Trophoblast cell (in vitro differentiated cells and primary cell): ENCODE measurements around the gene PBRM1.

Experiments
- DNase-seq, 2 donors: peaks; one replicate each; pipeline ENCODE4 v3.0.0-alpha.2; 2016
- H2AFZ ChIP-seq: 2 replicates; pipeline ENCODE4 v1.6.1; 2013; ENCODE audit warnings: low read length, moderate library complexity, mild to moderate bottlenecking; ENCODE audit not compliant: insufficient read depth, poor library complexity
- H2AK5ac ChIP-seq: 2 replicates; pipeline ENCODE4 v1.6.1; 2013; ENCODE audit warnings: mild to moderate bottlenecking, low read length
- H2BK120ac ChIP-seq: 2 replicates; pipeline ENCODE4 v1.6.1; 2013; ENCODE audit warnings: low read length, mild to moderate bottlenecking, moderate library complexity; ENCODE audit not compliant: insufficient read depth, poor library complexity
- H2BK12ac ChIP-seq: 2 replicates; pipeline ENCODE4 v1.6.1; 2013; ENCODE audit warnings: mild to moderate bottlenecking, low read length, moderate library complexity
- H2BK5ac ChIP-seq: 2 replicates; pipeline ENCODE4 v1.6.1; 2013; ENCODE audit warnings: low read length, low read depth, moderate library complexity, mild to moderate bottlenecking; ENCODE audit not compliant: poor library complexity
- H3K14ac ChIP-seq: 2 replicates; pipeline ENCODE4 v1.6.1; 2013; ENCODE audit warnings: mild to moderate bottlenecking, low read length
- H3K18ac ChIP-seq: 2 replicates; pipeline ENCODE4 v1.6.1; 2013; ENCODE audit warnings: mild to moderate bottlenecking, low read length
- H3K23ac ChIP-seq: 2 replicates; pipeline ENCODE4 v1.6.1; 2013; ENCODE audit warnings: low read length
- H3K27ac ChIP-seq: 2 replicates; pipeline ENCODE4 v1.5.1; 2013; ENCODE audit warnings: low read depth, mild to moderate bottlenecking, inconsistent platforms, low read length, moderate library complexity
- H3K27me3 ChIP-seq: 2 replicates; pipeline ENCODE4 v1.6.1; 2013; ENCODE audit warnings: inconsistent platforms, mild to moderate bottlenecking, low read length, moderate library complexity; ENCODE audit not compliant: insufficient read depth
- H3K36me3 ChIP-seq, 2 experiments: 1 replicate in 1 of 2; 2 replicates in 1 of 2; pipeline ENCODE4 v1.6.1; 2013; ENCODE audit warnings: low read length in 2 of 2, mild to moderate bottlenecking in 2 of 2, moderate library complexity in 1 of 2; ENCODE audit not compliant: insufficient read depth in 2 of 2, control insufficient read depth in 1 of 2
- H3K4ac ChIP-seq: 2 replicates; pipeline ENCODE4 v1.6.1; 2013; ENCODE audit warnings: low read depth, mild to moderate bottlenecking, low read length, moderate library complexity
- H3K4me1 ChIP-seq, 2 experiments: 1 replicate in 1 of 2; 2 replicates in 1 of 2; pipeline ENCODE4 v1.6.1; 2013; ENCODE audit warnings: low read length in 2 of 2, mild to moderate bottlenecking in 2 of 2, moderate library complexity in 1 of 2; ENCODE audit not compliant: insufficient read depth in 2 of 2, control insufficient read depth in 1 of 2
- H3K4me2 ChIP-seq: 2 replicates; pipeline ENCODE4 v1.6.1; 2013; ENCODE audit warnings: inconsistent platforms, mild to moderate bottlenecking, low read length, moderate library complexity
- H3K4me3 ChIP-seq: 2 replicates; pipeline ENCODE4 v1.5.1; 2013; ENCODE audit warnings: mild to moderate bottlenecking, low read depth, low read length, inconsistent platforms
- H3K79me1 ChIP-seq: one replicate; pipeline ENCODE4 v1.6.1; 2013; ENCODE audit warnings: low read length
- H3K79me2 ChIP-seq: 2 replicates; pipeline ENCODE4 v1.6.1; 2013; ENCODE audit warnings: low read length, mild to moderate bottlenecking; ENCODE audit not compliant: control insufficient read depth, insufficient read depth, poor library complexity
- H3K9ac ChIP-seq: 2 replicates; pipeline ENCODE4 v1.6.1; 2013; ENCODE audit warnings: mild to moderate bottlenecking, low read length
- H3K9me3 ChIP-seq: 2 replicates; pipeline ENCODE4 v1.6.1; 2013; ENCODE audit warnings: low read depth, mild to moderate bottlenecking, control low read depth, inconsistent platforms, low read length; ENCODE audit not compliant: insufficient read depth
- H4K12ac ChIP-seq: 2 replicates; pipeline ENCODE4 v1.6.1; 2013; ENCODE audit warnings: low read depth, mild to moderate bottlenecking, low read length, moderate library complexity
- H4K8ac ChIP-seq: 2 replicates; pipeline ENCODE4 v1.6.1; 2013; ENCODE audit warnings: low read depth, mild to moderate bottlenecking, low read length, moderate library complexity
- H4K91ac ChIP-seq: one replicate; pipeline ENCODE4 v1.6.1; 2013; ENCODE audit warnings: low read depth, mild to moderate bottlenecking, low read length, moderate library complexity
- WGBS: extraction: QIAGEN DNeasy Blood & Tissue Kit; methylation state at CpG from one replicate; pipeline ENCODE4 v1.1.7; 2013; ENCODE audit warnings: missing lambda C conversion rate; ENCODE audit not compliant: insufficient read length, insufficient coverage; ENCODE audit errors: extremely low coverage; 5-methylcytosine and 5-hydroxymethylcytosine counted together

PBRM1 gene

GRCh38 chr3:52625041-52625440 lies 60.7 kb downstream of the PBRM1 start:
- H3K27ac ChIP-seq = no peak overlapping the region
- no peaks in the 10 kb centered on the region for H3K4me1 ChIP-seq
- H2BK5ac ChIP-seq = no peak overlapping the region
- H3K14ac ChIP-seq = no peak overlapping the region
- no peak overlapping the region for H4K91ac ChIP-seq
- peaks cover 13 to 16% of the 10 kb centered on the region in 2 experiments for H3K36me3 ChIP-seq
- no peak overlapping the region for H4K12ac ChIP-seq
- H3K79me1 ChIP-seq = no peaks in the 10 kb centered on the region
- no peak overlapping the region for H3K18ac ChIP-seq
- H2BK120ac ChIP-seq = no peak overlapping the region
- H3K9me3 ChIP-seq = no peaks in the 10 kb centered on the region
- H3K27me3 ChIP-seq = no peaks in the 10 kb centered on the region
- H4K8ac ChIP-seq = no peak overlapping the region
- H3K9ac ChIP-seq = no peak overlapping the region
- no peak overlapping the region for H3K4me3 ChIP-seq
- H3K4me2 ChIP-seq = no peak overlapping the region
- H2BK12ac ChIP-seq = no peak overlapping the region
- no CpG with 5 or more reads among the region's 3 CpGs for WGBS
- no peaks in the 10 kb centered on the region for H3K79me2 ChIP-seq
- H3K4ac ChIP-seq = no peak overlapping the region
- H2AK5ac ChIP-seq = no peak overlapping the region
- no peak overlapping the region for H3K23ac ChIP-seq
- H2AFZ ChIP-seq = no peak overlapping the region
- DNase-seq = no peak

- Histone ChIP-seq H3K4ac (no peak overlapping the region), H3K18ac (no peak overlapping the region), H3K4me3 (no peak overlapping the region), H3K9ac (no peak overlapping the region), H3K14ac (no peak overlapping the region), H2BK120ac (no peak overlapping the region), H3K27me3 (no peaks in the 10 kb centered on the region), H3K79me2 (no peaks in the 10 kb centered on the region), H3K23ac (no peak overlapping the region), H4K12ac (no peak overlapping the region), H4K91ac (no peak overlapping the region), H3K27ac (no peak overlapping the region), H2AK5ac (no peak overlapping the region), H3K36me3 (peaks cover 14% of the 10 kb centered on the region in 2 experiments), H3K9me3 (no peaks in the 10 kb centered on the region), H2AFZ (no peak overlapping the region), H2BK5ac (no peak overlapping the region), H3K4me2 (no peak overlapping the region), H4K8ac (no peak overlapping the region), H3K79me1 (no peaks in the 10 kb centered on the region), H3K4me1 (no peaks in the 10 kb centered on the region), H2BK12ac (no peak overlapping the region)
- no CpG with 5 or more reads among the region's 2 CpGs for WGBS
- DNase-seq = no peak
Observed at GRCh38 chr3:52623234-52623792, 62.4 kb downstream of the PBRM1 start.

GRCh38 chr3:52620580-52620979 lies 65.1 kb downstream of the PBRM1 start:
- no peak overlapping the region for H2BK12ac ChIP-seq
- H3K4me3 ChIP-seq = no peak overlapping the region
- H2AK5ac ChIP-seq = no peak overlapping the region
- no peak overlapping the region for H2BK120ac ChIP-seq
- DNase-seq = no peak
- no peak overlapping the region for H3K4ac ChIP-seq
- H2AFZ ChIP-seq = no peak overlapping the region
- H3K23ac ChIP-seq = no peak overlapping the region
- H3K4me1 ChIP-seq = no peaks in the 10 kb centered on the region
- no peaks in the 10 kb centered on the region for H3K79me2 ChIP-seq
- H3K27ac ChIP-seq = no peak overlapping the region
- H4K91ac ChIP-seq = no peak overlapping the region
- H3K18ac ChIP-seq = no peak overlapping the region
- H3K4me2 ChIP-seq = no peak overlapping the region
- no peak overlapping the region for H3K9ac ChIP-seq
- WGBS = no CpG with 5 or more reads among the region's 2 CpGs
- no peak overlapping the region for H4K8ac ChIP-seq
- H2BK5ac ChIP-seq = no peak overlapping the region
- H3K14ac ChIP-seq = no peak overlapping the region
- peaks cover 15 to 16% of the 10 kb centered on the region in 2 experiments for H3K36me3 ChIP-seq
- H3K27me3 ChIP-seq = no peaks in the 10 kb centered on the region
- H4K12ac ChIP-seq = no peak overlapping the region
- no peaks in the 10 kb centered on the region for H3K9me3 ChIP-seq
- H3K79me1 ChIP-seq = no peaks in the 10 kb centered on the region

- H3K27me3 ChIP-seq = no peaks in the 10 kb centered on the region
- H2AFZ ChIP-seq = no peak overlapping the region
- peaks cover 17 to 18% of the 10 kb centered on the region in 2 experiments for H3K36me3 ChIP-seq
- H3K4me2 ChIP-seq = no peak overlapping the region
- no peak overlapping the region for H4K12ac ChIP-seq
- no peak overlapping the region for H2BK5ac ChIP-seq
- no peak overlapping the region for H3K4me3 ChIP-seq
- no peaks in the 10 kb centered on the region for H3K4me1 ChIP-seq
- no peak for DNase-seq
- H2AK5ac ChIP-seq = no peak overlapping the region
- H2BK120ac ChIP-seq = no peak overlapping the region
- H3K79me2 ChIP-seq = no peaks in the 10 kb centered on the region
- H3K9me3 ChIP-seq = no peaks in the 10 kb centered on the region
- no peak overlapping the region for H3K18ac ChIP-seq
- no peak overlapping the region for H4K8ac ChIP-seq
- H2BK12ac ChIP-seq = no peak overlapping the region
- no peak overlapping the region for H3K14ac ChIP-seq
- no peak overlapping the region for H3K9ac ChIP-seq
- no peaks in the 10 kb centered on the region for H3K79me1 ChIP-seq
- no peak overlapping the region for H3K23ac ChIP-seq
- H3K4ac ChIP-seq = no peak overlapping the region
- no peak overlapping the region for H4K91ac ChIP-seq
- no peak overlapping the region for H3K27ac ChIP-seq
Observed at GRCh38 chr3:52615166-52615565, 70.5 kb downstream of the PBRM1 start.
